HG03342 (cell line): ENCODE data around the gene WWOX.

Source experiments
- ATAC-seq: cut with Tn5 transposase; IDR thresholded peaks from one replicate; pipeline ENCODE4 v1.9.1; 2021; ENCODE audit warnings: mild to moderate bottlenecking, moderate library complexity; ENCODE audit not compliant: unreplicated experiment

The WWOX gene

DNA sequence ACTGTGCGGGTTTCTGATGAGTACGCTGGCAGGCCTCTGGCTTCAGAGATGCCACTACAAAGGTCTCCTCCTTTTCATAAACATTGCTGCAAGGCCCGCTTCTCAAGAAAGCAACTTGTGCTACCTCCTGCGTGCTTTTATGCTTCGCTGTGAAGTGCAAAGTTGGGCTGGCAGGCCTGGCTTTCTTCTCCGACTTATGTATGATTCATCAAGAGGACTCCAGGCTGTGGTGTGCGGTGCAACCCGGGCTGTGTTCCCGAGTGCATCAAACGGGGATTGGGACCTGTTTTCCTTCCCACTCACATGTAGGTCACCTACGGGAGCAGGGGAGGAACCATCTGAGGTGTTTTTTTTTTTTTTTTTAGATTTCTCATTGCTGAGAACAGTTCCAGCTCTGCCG lies 534.1 kb downstream of the WWOX start:
- no peak for ATAC-seq

- ATAC-seq: no peak
These were observed 536.4 kb downstream of the WWOX start for GRCh38 chr16:78635807-78636206.

DNA sequence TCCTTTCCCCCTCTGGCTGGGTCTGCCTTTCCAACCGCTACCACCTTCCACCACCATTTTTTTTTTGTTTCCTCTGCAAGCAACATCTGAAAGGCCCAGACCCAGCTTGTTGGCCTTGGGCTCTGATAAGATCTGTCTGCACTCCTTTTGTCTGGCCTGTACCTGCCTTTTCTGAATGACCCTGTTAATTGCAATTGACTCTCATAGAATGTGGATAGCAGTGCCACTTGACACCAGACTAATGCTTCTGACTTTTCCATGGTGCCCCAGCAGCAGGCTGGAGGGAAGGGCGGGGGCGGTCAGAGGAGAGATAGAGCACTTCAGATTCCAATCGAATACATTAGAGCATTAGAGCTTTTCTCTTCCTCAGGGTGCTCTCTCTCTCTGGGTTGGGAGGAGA lies 538.9 kb downstream of the WWOX start:
- no peak for ATAC-seq

DNA sequence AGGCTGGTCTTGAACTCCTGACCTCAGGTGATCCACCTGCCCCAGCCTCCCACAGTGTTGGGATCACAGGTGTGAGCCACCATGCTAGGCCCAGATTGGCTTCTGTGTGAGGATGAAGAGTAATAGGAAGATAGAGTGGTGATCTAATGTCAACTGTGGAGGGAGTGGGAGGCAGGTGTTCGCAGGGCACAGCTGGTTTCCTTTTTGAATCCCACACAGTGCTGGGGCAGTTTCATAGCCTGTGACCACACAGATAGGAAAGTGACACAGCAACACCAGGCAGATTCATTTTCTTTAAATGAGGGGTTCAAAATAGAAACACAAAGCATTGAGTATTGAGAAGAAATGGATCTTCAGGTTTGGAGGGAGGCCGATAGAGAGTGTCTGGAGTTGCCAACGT lies 540.3 kb downstream of the WWOX start:
- ATAC-seq: peak; percentile 58

DNA sequence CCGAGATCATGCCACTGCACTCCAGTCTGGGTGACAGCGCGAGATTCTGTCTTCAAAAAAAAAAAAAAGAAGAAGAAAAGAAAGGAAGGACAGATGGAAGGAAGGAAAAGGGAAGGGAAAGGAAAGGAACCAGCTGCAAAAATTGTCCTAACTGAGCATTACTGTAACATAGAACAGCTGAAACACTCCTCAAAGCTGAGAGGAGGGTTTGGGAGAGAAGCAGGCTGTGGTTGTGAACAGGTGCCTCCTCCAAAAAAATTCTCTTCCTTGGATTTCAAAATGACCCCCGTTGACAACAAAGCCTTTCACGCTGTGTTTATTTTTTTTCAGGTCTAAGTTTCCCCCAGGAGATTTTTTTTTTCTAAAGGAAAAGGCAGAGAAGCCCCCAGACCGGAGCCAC lies 541.4 kb downstream of the WWOX start:
- no peak for ATAC-seq

DNA sequence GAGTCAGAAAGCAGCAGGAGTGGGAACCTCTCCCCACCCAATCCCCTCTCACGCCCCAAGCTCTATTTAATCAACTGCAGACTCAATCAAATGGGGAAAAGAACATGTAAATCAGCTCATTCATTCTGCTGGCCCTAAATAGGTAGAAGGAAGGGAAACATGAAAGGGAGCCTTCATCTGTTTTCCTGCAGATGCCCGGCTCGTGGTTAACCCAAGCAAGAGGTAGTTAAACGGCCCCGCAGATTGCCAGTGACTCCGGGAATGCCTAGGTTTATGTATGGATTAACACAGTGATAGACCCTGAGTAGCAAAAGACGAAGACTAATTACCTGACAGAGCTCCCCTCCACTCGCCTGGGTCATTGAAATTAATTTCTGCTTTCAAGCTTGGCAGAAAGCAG lies 542.0 kb downstream of the WWOX start:
- ATAC-seq: no peak

GRCh38 chr16:78642621-78643285 lies 543.3 kb downstream of the WWOX start:
- no peak for ATAC-seq

GRCh38 chr16:78645657-78646056 lies 546.2 kb downstream of the WWOX start:
- no peak for ATAC-seq

DNA sequence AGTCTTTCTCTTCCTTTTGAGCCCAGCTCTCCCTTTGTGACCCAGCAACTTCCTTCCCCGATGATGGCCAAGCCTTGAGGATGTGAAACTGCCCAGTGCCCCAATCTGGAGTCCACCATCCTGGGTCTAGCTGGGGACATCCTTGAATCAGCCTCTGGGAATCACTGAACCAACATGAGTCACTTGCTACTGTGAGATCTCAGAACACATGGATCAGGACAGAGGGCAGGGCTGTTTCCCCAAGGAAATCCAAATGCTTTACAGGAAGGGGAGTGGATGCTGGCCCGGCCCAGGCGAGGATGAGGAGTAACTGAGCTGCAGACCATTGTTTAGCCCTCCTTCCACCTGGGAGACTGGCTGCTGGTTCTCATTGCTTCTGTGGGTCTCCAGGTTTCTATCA lies 547.6 kb downstream of the WWOX start:
- ATAC-seq: no peak

- ATAC-seq: no peak
These were observed 548.0 kb downstream of the WWOX start for GRCh38 chr16:78647491-78647890.

DNA sequence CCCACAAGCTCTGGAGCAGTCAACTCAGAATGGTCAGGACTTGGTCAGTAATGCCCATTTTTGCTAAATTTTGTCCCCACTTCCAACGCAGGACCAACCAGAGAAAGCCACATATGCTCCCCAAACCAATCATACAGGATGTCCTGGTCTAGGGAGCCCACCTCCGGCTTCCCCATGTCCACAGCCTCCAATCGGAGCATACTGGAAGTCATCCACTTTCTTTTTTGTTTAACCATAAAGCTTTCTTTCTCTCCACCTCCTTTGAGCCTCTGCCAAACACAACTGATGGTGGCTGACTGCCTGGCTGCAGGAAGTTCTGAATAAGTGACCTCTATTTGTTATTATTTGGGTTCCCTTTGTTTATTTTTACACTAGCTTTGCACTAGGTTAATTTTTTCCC lies 549.1 kb downstream of the WWOX start:
- no peak for ATAC-seq

GRCh38 chr16:78650339-78651074 lies 551.1 kb downstream of the WWOX start:
- no peak for ATAC-seq

DNA sequence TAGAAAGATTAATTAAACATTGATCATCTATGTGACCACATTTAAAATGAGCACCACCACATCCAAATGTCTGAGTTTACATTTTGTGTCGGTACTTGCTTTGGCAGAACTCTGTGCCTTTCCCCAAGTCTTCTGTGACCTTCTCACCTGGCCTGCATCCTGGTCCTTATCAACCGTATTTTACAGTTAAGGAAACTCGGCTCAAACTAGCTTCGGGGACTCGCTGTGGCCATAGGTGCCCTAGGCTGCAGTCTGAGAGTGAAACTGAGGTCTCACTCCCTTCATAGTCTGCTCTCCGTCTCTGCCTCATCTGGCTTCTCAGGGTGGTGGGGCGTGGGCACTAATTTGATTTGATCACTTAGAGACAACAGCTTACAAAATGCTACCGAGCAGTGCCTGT lies 555.5 kb downstream of the WWOX start:
- ATAC-seq: no peak

DNA sequence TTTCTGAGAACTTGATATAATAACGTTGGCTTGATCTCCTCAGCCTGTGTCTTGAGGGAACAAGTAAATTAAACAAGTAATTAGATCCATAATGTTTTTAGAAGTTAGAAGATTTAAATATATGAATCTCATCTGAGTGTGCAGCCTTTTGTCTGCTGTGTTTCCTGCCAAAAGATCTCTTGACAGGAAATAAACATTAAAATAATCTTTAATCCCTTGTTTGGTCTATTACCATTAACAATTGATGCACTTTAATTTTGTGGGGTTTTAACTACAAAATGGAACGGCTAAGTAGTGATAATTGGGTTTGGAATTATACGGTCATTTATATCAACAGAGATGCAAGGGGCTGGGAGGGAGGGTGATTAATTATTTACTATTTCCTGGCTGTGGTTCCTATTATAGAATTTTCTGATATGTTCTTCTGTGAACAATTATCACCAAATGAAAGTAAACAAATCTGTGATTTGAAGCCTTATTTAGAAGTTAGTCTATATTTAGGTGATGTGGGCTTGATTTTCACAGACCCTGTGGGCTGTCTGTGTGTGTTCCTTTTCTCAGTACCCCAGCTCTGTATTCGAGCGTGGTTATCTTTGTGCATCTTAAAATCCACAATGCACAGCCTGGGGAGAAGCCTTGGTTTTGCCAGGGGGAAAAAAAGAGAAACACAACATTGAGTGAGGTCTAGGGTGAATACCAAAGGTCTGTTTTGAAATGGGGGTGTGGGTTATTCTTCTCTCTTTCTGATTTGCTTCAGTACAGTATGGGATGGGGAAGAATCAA lies 556.1 kb downstream of the WWOX start:
- no peak for ATAC-seq

DNA sequence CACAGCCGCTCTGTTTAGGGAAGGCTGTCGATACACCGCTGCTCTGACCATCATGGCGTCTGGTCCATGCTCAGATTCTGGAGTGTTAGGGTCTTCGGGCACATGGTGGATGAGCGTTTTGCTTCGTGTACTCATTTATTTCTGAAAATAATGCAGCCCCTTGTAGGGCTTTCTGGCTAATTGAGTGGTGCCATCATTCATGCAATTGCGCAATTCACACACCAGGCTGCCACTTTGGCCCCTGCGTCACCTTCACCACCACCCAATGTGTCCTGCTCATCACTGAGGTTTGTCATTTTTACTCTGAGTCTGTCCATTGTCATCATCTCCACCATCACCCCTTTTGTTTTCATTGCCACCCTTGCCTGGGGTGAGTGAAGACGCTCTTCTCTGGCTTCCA lies 557.4 kb downstream of the WWOX start:
- no peak for ATAC-seq

- ATAC-seq: no peak
These were observed 559.8 kb downstream of the WWOX start for GRCh38 chr16:78659216-78659615.

GRCh38 chr16:78659668-78660217 lies 560.3 kb downstream of the WWOX start:
- no peak for ATAC-seq

- ATAC-seq: no peak
These were observed 561.3 kb downstream of the WWOX start for GRCh38 chr16:78660795-78661194.

DNA sequence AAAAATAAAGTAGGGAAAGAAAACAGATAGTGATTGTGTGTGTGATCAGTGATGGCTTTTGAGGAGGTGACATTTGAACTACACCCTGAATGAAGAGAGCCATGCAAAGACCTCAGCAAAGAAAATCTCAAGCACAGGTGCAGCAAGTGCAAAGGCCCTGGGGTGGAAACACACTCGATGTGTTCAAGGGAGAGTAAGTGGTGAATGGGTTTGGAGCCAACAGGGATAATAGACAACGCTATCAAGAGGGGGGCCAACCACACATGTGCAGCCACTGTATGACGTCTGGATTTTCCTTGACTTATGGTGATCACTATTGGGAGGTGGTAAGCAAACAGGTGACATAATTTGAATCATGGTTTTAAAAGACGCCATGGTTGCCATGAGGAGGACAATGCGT lies 564.2 kb downstream of the WWOX start:
- no peak for ATAC-seq

DNA sequence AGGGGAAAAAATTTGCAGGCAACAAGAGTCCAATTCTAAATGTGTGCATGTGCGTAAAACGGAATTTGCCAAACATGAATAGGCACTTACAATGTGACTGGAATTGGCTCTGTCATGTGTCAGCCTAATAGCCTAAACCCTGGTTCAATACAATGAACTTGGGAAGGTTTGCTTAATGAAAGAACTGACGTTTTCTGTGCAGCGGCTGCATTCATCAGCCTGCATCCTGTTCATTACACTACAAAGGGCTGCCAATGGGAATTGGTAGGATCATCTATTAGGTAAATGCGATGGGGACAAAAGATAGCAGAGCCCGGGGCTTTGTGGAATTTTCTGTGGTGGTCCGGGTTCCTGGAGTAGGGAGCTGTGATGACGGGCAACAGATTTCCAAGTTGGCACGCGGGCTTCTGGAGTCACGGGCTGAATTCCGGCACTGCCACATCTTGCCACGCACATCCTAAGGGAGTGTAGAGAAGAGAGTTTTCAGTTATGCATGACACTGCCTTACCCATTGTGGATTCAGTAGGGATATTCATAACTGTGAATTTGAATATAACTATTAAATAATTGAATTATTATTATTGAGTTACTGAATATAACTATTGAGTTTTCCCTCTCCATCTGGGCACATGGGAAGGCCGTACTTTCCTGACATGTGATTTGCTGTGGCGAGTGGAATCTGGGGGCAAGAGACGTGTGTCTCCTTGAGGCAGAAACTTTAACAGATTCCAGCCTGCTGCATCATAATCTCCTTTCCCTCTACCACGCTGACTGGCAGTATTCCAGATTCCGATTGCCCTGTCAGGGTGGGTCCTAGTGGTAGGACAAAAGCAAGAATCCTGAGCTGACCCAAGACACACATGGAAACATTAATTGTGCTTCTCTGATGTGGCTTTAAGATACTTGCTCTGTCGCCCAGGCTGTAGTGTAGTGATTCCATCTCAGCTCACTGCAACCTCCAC lies 565.6 kb downstream of the WWOX start:
- no peak for ATAC-seq

- ATAC-seq: no peak
These were observed 566.9 kb downstream of the WWOX start for GRCh38 chr16:78666318-78666717.
